Tibial nerve (tissue), 4 donors: ENCODE data around the gene CPT1B. TPM values are rescaled to one million over a fixed set of nuclear protein-coding genes. Genes with fewer than 3 reads are reported as not detected.

Experiments
- DNase-seq, 2 donors: peaks; one replicate each; pipeline ENCODE4 v3.0.0-alpha.2; 2019; ENCODE audit warnings: low spot score in 2 of 2
- H3K27ac ChIP-seq, 4 donors: fragments of 200-600 bp; sonication (generic) in 3 of 4; one replicate each; pipeline ENCODE4 v1.5.1; 2017 to 2019; ENCODE audit warnings: mild to moderate bottlenecking in 1 of 4
- H3K27me3 ChIP-seq, 2 donors: fragments of 200-600 bp; sonication (generic) in 1 of 2; one replicate each; pipeline versions ENCODE4 v1.5.1 to v1.6.0; 2017 to 2019
- H3K36me3 ChIP-seq, 3 donors: fragments of 200-600 bp; sonication (generic); one replicate each; pipeline ENCODE4 v1.5.1; 2018 to 2019
- H3K4me1 ChIP-seq, 4 donors: fragments of 200-600 bp; sonication (generic) in 3 of 4; one replicate each; pipeline ENCODE4 v1.5.1; 2017 to 2019
- H3K4me3 ChIP-seq, 4 donors: fragments of 200-600 bp; sonication (generic) in 3 of 4; one replicate each; pipeline ENCODE4 v1.5.1; 2017 to 2019; ENCODE audit warnings: mild to moderate bottlenecking in 1 of 4, moderate library complexity in 1 of 4
- H3K9me3 ChIP-seq, 4 donors: fragments of 200-600 bp; sonication (generic) in 3 of 4; one replicate each; pipeline ENCODE4 v1.5.1; 2017 to 2019
- EP300 ChIP-seq, 2 donors: sonication (generic); formaldehyde crosslinking; IDR thresholded peaks; one replicate each; pipeline ENCODE4 v1.6.1; 2017; ENCODE audit warnings: antibody characterized with exemption in 2 of 2, mild to moderate bottlenecking in 1 of 2
- POLR2A ChIP-seq, 2 donors: fragments of 450-650 bp; IDR thresholded peaks; one replicate each; pipeline ENCODE4 v1.6.1; 2017; ENCODE audit warnings: antibody characterized with exemption in 2 of 2, mild to moderate bottlenecking in 2 of 2, moderate library complexity in 2 of 2
- WGBS, 2 donors: methylation state at CpG; one replicate each; pipeline ENCODE4 v1.1.5; 2018; 5-methylcytosine and 5-hydroxymethylcytosine counted together
- total RNA-seq, 4 donors: library from RNA; depleted of rRNA; stranded (reverse); fragments of >200 nt; gene quantifications; one replicate each; pipeline ENCODE4 v1.1.0, GENCODE V29; 2016
- TF ChIP-seq, protein P1 (sequence below), 5 experiments: fragments of 200-600 bp in 3 of 5; fragments of 450-650 bp in 2 of 5; sonication (generic) in 3 of 5; IDR thresholded peaks; one replicate each; pipeline ENCODE4 v1.5.1; 2016 to 2019; ENCODE audit warnings: antibody characterized with exemption in 5 of 5, mild to moderate bottlenecking in 3 of 5, moderate library complexity in 2 of 5

Gene CPT1B
- total RNA-seq, 4 donors from 2014 or later = 7.2 to 22.6 (median 15.1) TPM

DNA sequence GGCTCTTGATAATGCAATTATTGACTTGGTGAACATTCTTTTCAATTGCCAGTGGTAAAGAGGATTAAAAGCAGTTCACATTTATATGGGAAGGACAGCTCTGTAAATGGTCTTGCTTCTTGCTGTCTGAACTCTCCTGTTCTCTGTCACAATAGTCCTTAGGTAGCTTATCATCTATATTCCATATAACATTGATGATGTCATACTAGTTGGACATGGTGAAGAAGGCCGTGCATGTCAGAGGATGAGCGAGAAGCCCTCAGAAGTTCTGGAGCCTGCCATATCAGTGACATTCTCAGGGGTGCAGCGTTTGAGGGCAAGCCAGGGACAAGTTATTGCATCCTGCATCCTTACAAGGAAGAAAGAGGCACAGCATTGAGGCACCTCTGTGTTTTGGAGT, 7.0 kb upstream of the CPT1B start:
- no peaks in the 10 kb centered on the region for H3K9me3 ChIP-seq
- H3K36me3 ChIP-seq = peaks cover 0 to 15% (median 0%) of the 10 kb centered on the region in 3 donors
- no peak for DNase-seq
- H3K4me1 ChIP-seq = peaks cover 0 to 22% (median 9%) of the 10 kb centered on the region in 4 donors
- WGBS, 2 donors = 81 to 89% methylated on average over 3 of the region's 3 CpGs
- H3K27me3 ChIP-seq = no peaks in the 10 kb centered on the region
- TF ChIP-seq EP300 (IDR thresholded peaks at IDR 0.05) (no peak), POLR2A (IDR thresholded peaks at IDR 0.05) (no peak)
- TF ChIP-seq, protein P1, sequence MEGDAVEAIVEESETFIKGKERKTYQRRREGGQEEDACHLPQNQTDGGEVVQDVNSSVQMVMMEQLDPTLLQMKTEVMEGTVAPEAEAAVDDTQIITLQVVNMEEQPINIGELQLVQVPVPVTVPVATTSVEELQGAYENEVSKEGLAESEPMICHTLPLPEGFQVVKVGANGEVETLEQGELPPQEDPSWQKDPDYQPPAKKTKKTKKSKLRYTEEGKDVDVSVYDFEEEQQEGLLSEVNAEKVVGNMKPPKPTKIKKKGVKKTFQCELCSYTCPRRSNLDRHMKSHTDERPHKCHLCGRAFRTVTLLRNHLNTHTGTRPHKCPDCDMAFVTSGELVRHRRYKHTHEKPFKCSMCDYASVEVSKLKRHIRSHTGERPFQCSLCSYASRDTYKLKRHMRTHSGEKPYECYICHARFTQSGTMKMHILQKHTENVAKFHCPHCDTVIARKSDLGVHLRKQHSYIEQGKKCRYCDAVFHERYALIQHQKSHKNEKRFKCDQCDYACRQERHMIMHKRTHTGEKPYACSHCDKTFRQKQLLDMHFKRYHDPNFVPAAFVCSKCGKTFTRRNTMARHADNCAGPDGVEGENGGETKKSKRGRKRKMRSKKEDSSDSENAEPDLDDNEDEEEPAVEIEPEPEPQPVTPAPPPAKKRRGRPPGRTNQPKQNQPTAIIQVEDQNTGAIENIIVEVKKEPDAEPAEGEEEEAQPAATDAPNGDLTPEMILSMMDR (IDR thresholded peaks at IDR 0.05) = no peak
- H3K4me3 ChIP-seq = no peak overlapping the region
- no peak overlapping the region for H3K27ac ChIP-seq

DNA sequence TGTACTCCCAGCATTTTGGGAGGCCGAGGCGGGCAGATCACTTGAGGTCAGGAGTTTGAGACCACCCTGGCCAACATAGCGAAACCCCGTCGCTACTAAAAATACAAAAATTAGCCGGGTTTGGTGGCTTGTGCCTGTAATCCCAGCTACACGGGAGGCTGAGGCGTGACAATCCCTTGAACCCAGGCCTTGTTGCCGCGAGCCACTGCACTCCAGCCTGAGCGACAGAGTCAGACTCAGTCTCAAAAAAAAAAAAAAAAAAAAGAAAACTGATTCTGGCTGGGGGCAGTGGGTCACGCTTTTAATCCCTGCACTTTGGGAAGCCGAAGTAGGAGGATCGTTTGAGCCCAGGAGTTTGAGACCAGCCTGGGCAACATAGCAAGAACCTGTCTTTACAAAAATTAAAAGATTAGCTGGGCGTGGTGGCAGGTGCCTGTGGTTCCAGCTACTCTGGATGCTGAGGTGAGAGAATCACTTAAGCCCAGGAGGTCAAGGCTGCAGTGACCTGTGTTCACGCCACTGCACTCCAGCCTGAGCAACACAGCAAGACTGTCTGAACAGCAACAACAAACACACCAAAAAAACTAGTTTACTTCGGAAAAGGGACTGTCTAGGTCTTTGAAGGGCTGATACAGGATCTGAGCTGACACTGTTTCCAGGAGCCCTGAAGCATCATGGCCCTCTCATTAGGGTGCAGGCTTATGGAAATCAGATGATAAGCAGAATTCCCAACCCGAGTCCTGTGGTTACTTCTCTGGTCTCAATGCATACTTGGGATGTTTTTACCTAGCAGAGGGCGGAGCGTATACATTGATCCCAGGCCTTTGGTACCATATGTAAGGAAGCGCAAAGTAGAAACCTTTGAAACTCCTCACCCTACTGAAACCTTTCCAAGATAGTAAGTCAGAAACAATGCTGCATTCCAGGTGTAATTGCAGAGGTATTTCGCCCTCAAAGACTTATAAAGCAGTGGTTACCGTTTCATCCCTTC, 6.2 kb upstream of the CPT1B start:
- DNase-seq = no peak
- TF ChIP-seq POLR2A (IDR thresholded peaks at IDR 0.05) (no peak), EP300 (IDR thresholded peaks at IDR 0.05) (no peak)
- TF ChIP-seq, protein P1 (IDR thresholded peaks at IDR 0.05) = no peak

DNA sequence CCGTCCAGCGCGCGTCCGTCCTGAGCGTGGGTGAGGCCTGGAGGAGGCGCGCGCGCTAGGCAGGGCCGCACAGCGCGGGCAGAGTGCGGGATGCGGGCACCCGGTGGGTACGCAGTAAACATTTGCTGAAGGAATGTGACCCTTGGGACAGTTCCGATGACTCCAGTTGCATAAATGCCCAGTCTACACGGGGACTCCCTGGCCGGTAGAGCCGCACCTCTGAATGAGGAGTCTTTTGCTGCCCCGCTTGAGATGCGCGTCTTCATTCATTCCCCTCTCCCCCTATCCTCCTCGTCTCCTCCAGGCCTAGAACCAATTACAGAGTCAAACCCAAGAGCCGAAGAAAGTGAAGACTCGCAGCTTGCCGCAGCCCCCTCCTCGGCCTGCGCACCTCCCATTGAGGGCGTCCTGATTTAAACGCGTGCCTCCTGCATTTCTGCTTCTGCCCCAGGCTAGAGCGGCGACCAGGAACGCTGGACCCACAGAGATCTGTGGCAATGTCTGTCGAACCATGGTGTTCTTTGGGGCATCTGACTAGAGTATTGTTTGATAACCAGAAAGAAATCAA, 5.2 kb upstream of the CPT1B start:
- H3K4me3 ChIP-seq = peak overlapping the region; percentile 74 to 91 (median 88)
- TF ChIP-seq EP300 (IDR thresholded peaks at IDR 0.05) (no peak), POLR2A (IDR thresholded peaks at IDR 0.05) (no peak)
- TF ChIP-seq, protein P1 (IDR thresholded peaks at IDR 0.05) = peak in 1 of 5 experiments; percentile 2
- no peaks in the 10 kb centered on the region for H3K9me3 ChIP-seq
- H3K4me1 ChIP-seq = peaks cover 0 to 32% (median 13%) of the 10 kb centered on the region in 4 donors
- peak overlapping the region; percentile 33 to 99 (median 76) for H3K27ac ChIP-seq
- H3K36me3 ChIP-seq = peaks cover 0 to 29% (median 0%) of the 10 kb centered on the region in 3 donors
- H3K27me3 ChIP-seq = peaks cover 0 to 1% of the 10 kb centered on the region in 2 donors
- 6 to 10% methylated on average over 30 of the region's 37 CpGs for WGBS, 2 donors
- DNase-seq = no peak

More for the DNA sequence above, 6.2 kb upstream of the CPT1B start:
- no peak overlapping the region for H3K27ac ChIP-seq
- no peaks in the 10 kb centered on the region for H3K9me3 ChIP-seq
- H3K4me3 ChIP-seq = no peak overlapping the region
- peaks cover 0 to 23% (median 0%) of the 10 kb centered on the region in 3 donors for H3K36me3 ChIP-seq
- peaks cover 0 to 22% (median 9%) of the 10 kb centered on the region in 4 donors for H3K4me1 ChIP-seq
- WGBS, 2 donors = 92 to 94% methylated on average over 23 of the region's 23 CpGs
- no peaks in the 10 kb centered on the region for H3K27me3 ChIP-seq

- H3K27me3 ChIP-seq = peaks cover 0 to 5% of the 10 kb centered on the region in 2 donors
- H3K36me3 ChIP-seq = peaks cover 0 to 29% (median 0%) of the 10 kb centered on the region in 3 donors
- DNase-seq = peak; percentile 95
- peak within 1 kb of the TSS; percentile 74 to 91 (median 88) for H3K4me3 ChIP-seq
- TF ChIP-seq EP300 (IDR thresholded peaks at IDR 0.05) = peak; percentile 88
- TF ChIP-seq, protein P1 (IDR thresholded peaks at IDR 0.05) = peak in 2 of 5 experiments; percentile 9 to 41
- peak; percentile 94 to 97 for TF ChIP-seq POLR2A (IDR thresholded peaks at IDR 0.05)
- H3K4me1 ChIP-seq = peaks cover 0 to 39% (median 17%) of the 10 kb centered on the region in 4 donors
- 0 to 1% methylated on average over 52 to 64 of the region's 96 CpGs for WGBS, 2 donors
- H3K27ac ChIP-seq = peak within 1 kb of the TSS; percentile 92 to 99 (median 96)
- no peaks in the 10 kb centered on the region for H3K9me3 ChIP-seq
These were observed 4.5 kb upstream of the CPT1B start, which contains the start of gene CHKB for GRCh38 chr22:50582493-50583293. Gene CHKB, minus strand, starts transcription at chr22:50582849. Its CDS starts 68 bp downstream, at chr22:50582781.
